WI38 (cell line): ENCODE data around the gene ZNF148.

Experiments
- H3K4me3 ChIP-seq: 2 replicates; pipeline ENCODE4 v1.5.1; 2011; ENCODE audit warnings: low read depth, mild to moderate bottlenecking, control low read depth, low read length
- TF ChIP-seq, protein P1 (sequence below): IDR thresholded peaks from 2 replicates; pipeline ENCODE4 v1.5.1; 2012; ENCODE audit warnings: low read depth, mild to moderate bottlenecking, control low read depth, low read length

The ZNF148 gene

GRCh38 chr3:125331243-125331642 lies 43.9 kb downstream of the ZNF148 start:
- no peak overlapping the region for H3K4me3 ChIP-seq
- TF ChIP-seq, protein P1, sequence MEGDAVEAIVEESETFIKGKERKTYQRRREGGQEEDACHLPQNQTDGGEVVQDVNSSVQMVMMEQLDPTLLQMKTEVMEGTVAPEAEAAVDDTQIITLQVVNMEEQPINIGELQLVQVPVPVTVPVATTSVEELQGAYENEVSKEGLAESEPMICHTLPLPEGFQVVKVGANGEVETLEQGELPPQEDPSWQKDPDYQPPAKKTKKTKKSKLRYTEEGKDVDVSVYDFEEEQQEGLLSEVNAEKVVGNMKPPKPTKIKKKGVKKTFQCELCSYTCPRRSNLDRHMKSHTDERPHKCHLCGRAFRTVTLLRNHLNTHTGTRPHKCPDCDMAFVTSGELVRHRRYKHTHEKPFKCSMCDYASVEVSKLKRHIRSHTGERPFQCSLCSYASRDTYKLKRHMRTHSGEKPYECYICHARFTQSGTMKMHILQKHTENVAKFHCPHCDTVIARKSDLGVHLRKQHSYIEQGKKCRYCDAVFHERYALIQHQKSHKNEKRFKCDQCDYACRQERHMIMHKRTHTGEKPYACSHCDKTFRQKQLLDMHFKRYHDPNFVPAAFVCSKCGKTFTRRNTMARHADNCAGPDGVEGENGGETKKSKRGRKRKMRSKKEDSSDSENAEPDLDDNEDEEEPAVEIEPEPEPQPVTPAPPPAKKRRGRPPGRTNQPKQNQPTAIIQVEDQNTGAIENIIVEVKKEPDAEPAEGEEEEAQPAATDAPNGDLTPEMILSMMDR: no peak

GRCh38 chr3:125326957-125327356 lies 48.2 kb downstream of the ZNF148 start:
- TF ChIP-seq, protein P1: no peak

DNA sequence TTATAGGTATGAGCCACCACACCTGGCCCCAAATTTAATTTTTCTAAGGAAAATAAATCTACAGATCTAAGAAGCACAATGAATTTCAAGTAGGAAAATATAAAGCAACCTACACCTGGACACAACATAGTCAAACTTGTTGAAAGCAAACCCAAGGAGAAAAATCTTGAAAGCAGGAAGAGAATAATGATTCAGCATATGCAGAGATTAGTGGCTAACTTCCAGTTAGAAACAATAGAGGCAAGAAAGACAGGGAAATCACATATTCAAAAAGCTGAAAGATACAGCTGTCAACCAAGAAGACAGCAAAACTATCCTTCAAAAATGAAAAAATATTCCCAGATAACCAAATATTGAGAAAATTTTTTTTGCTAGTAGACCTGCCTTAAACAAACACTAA lies 49.4 kb downstream of the ZNF148 start:
- TF ChIP-seq, protein P1: no peak
- H3K4me3 ChIP-seq: no peak overlapping the region

More at GRCh38 chr3:125326957-125327356, 48.2 kb downstream of the ZNF148 start:
- H3K4me3 ChIP-seq: no peak overlapping the region

DNA sequence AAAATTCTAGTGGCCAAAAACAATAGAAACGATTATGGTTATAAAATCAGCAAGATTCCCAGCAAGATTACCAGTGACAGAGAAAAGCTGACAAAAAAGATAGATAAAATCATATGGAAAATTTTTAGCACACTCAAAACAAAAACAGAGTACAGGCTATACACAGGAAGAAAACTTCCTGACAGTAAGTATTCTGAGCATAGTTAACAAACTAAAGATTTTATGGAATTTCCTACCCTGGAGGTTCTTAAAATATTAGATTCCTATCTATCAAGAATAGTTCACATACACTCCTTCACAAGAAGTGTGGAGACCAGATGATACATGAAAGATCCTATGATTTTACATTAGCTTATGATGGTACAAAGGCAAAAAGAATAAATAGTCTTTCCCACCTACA lies 50.8 kb downstream of the ZNF148 start:
- no peak overlapping the region for H3K4me3 ChIP-seq
- TF ChIP-seq, protein P1: no peak

DNA sequence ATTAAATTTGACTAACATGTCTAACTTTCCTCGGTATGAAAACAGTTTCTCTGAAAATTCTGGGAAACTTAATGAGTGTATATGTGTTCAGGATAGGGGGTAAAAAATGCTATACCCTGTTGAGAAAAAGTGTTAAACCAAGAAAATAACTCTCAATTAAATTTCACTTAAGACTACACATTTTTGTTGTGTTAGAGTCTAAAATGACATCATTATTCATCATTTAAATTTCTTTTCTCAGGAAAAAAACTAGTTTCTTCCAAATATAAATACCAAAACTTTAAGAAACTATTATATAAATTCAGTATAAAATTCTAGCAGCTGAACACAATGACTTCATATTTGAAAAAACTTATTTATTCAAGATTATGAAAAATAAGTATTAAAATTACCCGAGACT lies 52.2 kb downstream of the ZNF148 start:
- no peak overlapping the region for H3K4me3 ChIP-seq
- TF ChIP-seq, protein P1: no peak

GRCh38 chr3:125322166-125322565 lies 53.0 kb downstream of the ZNF148 start:
- H3K4me3 ChIP-seq: no peak overlapping the region
- TF ChIP-seq, protein P1: no peak

- TF ChIP-seq, protein P1: no peak
These were observed 55.4 kb downstream of the ZNF148 start for GRCh38 chr3:125319765-125320164.

More at GRCh38 chr3:125319765-125320164, 55.4 kb downstream of the ZNF148 start:
- H3K4me3 ChIP-seq: no peak overlapping the region
